ENCODE results near the gene ACTN2.

Gene ACTN2

GRCh38 chr1:236742421-236743160 lies 56.3 kb downstream of the ACTN2 start:
- no peak for DNase-seq (ENCODE audit: low spot score)

GRCh38 chr1:236744533-236744932 lies 58.2 kb downstream of the ACTN2 start:
- DNase-seq (ENCODE audit: low spot score) = no peak

GRCh38 chr1:236746785-236747184 lies 60.5 kb downstream of the ACTN2 start:
- DNase-seq (ENCODE audit: low spot score) = no peak

GRCh38 chr1:236747311-236747985 lies 61.1 kb downstream of the ACTN2 start:
- no peak for DNase-seq (ENCODE audit: low spot score)

- no peak for DNase-seq (ENCODE audit: low spot score)
Observed at GRCh38 chr1:236748268-236748870, 62.1 kb downstream of the ACTN2 start.

GRCh38 chr1:236750928-236751327 lies 64.6 kb downstream of the ACTN2 start:
- no peak for DNase-seq (ENCODE audit: low spot score)

- DNase-seq (ENCODE audit: low spot score) = no peak
Observed at GRCh38 chr1:236751385-236751784, 65.1 kb downstream of the ACTN2 start.

GRCh38 chr1:236751935-236752334 lies 65.6 kb downstream of the ACTN2 start:
- DNase-seq (ENCODE audit: low spot score) = no peak

- DNase-seq (ENCODE audit: low spot score) = no peak
Observed at GRCh38 chr1:236753516-236753915, 67.2 kb downstream of the ACTN2 start.

- DNase-seq (ENCODE audit: low spot score) = no peak
Observed at GRCh38 chr1:236753964-236754363, 67.7 kb downstream of the ACTN2 start.

GRCh38 chr1:236754525-236755210 lies 68.4 kb downstream of the ACTN2 start:
- no peak for DNase-seq (ENCODE audit: low spot score)

GRCh38 chr1:236757640-236758039 lies 71.3 kb downstream of the ACTN2 start:
- no peak for DNase-seq (ENCODE audit: low spot score)

- DNase-seq (ENCODE audit: low spot score) = peak; percentile 41
Observed at GRCh38 chr1:236759252-236759859, 73.1 kb downstream of the ACTN2 start.

GRCh38 chr1:236760480-236760879 lies 74.2 kb downstream of the ACTN2 start:
- no peak for DNase-seq (ENCODE audit: low spot score)

- DNase-seq (ENCODE audit: low spot score) = no peak
Observed at GRCh38 chr1:236760986-236761385, 74.7 kb downstream of the ACTN2 start.

- no peak for DNase-seq (ENCODE audit: low spot score)
Observed at GRCh38 chr1:236761397-236762132, 75.3 kb downstream of the ACTN2 start.

- DNase-seq (ENCODE audit: low spot score) = no peak
Observed at GRCh38 chr1:236762410-236762809, 76.1 kb downstream of the ACTN2 start.

- no peak for DNase-seq (ENCODE audit: low spot score)
Observed at GRCh38 chr1:236765831-236766230, 79.5 kb downstream of the ACTN2 start.

GRCh38 chr1:236766506-236766905 lies 80.2 kb downstream of the ACTN2 start:
- no peak for DNase-seq (ENCODE audit: low spot score)

- DNase-seq (ENCODE audit: low spot score) = no peak
Observed at GRCh38 chr1:236767276-236767675, 81.0 kb downstream of the ACTN2 start.

GRCh38 chr1:236768601-236769000 lies 82.3 kb downstream of the ACTN2 start:
- no peak for DNase-seq (ENCODE audit: low spot score)

- DNase-seq (ENCODE audit: low spot score) = no peak
Observed at GRCh38 chr1:236773919-236774318, 87.6 kb downstream of the ACTN2 start.

Data from LoVo (cell line).